IPS-18c (cell line): ENCODE measurements around the gene IFNK.

Source experiments
- H3K4me3 ChIP-seq: 2 replicates; pipeline ENCODE4 v1.7.0; 2013; ENCODE audit warnings: low read depth, mild to moderate bottlenecking, low read length, moderate library complexity; ENCODE audit not compliant: insufficient read depth
- H3K9me3 ChIP-seq: one replicate; pipeline ENCODE4 v1.6.1; 2013; ENCODE audit warnings: mild to moderate bottlenecking, low read length, moderate library complexity; ENCODE audit not compliant: control insufficient read depth, insufficient read depth

IFNK gene

DNA sequence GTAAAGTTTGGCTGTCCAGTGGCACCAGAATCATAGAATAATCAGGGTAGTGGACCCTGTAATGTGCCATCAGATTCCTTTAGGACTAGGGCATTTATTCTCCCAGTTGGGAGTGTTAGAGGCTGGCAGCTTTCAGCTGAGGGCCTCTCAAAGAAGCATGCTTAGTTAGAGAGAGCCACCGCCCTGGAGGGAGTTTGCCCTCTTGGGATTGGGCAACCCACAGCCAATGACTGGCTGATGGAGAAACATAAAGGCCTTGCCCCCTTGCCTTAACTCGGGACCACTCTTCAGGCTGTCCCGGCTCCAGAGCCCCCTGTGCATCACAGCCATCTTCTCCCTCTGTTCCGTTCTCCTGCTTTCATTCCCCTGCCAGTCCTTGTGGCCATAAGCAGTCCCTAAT is 20.5 kb upstream of the IFNK start:
- no peaks in the 10 kb centered on the region for H3K9me3 ChIP-seq

DNA sequence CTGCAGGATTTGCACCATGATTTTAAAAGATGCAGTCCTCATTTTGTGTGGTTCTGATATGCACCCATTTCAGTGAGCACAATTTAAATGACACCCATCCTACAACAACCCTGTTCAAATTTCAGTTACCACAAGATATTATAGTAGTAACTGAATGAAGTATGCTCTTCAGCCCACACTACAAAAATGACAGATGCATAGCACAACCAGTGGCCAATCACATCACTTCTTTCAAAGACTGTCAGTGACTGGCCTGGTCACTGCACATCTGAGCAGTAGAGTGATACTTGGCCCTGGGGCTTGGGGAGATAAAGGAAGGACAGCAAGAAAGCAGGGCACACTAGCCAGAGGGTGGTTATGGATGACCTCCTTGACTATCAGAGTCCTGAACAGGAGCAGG is 19.8 kb upstream of the IFNK start:
- Histone ChIP-seq H3K4me3 (no peak overlapping the region), H3K9me3 (no peaks in the 10 kb centered on the region)

More for the DNA sequence above, 20.5 kb upstream of the IFNK start:
- no peak overlapping the region for H3K4me3 ChIP-seq

GRCh38 chr9:27505744-27506161 is 18.3 kb upstream of the IFNK start:
- Histone ChIP-seq H3K4me3 (no peak overlapping the region), H3K9me3 (no peaks in the 10 kb centered on the region)

GRCh38 chr9:27506981-27507380 is 17.1 kb upstream of the IFNK start:
- H3K9me3 ChIP-seq: no peaks in the 10 kb centered on the region
- H3K4me3 ChIP-seq: no peak overlapping the region

DNA sequence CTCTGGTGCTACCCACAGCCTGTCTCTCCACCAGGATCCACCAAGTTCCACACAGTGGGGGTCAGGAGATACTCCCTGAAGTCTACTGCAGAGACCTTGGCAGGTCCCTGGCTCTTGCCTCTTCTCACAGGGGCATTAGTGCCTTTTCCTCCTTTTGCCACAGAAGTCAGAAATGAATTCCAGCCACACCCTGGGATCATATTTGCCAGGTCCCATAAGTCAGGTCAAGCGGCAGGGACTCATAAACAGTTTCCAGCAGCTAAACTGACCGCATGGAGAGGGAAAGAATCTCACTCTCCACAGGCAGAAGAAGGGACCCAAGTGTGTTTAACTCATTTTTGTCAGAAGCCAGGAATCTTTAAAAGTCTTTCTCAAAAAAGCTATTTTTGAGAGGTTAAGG is 13.3 kb upstream of the IFNK start:
- Histone ChIP-seq H3K9me3 (no peaks in the 10 kb centered on the region), H3K4me3 (no peak overlapping the region)

DNA sequence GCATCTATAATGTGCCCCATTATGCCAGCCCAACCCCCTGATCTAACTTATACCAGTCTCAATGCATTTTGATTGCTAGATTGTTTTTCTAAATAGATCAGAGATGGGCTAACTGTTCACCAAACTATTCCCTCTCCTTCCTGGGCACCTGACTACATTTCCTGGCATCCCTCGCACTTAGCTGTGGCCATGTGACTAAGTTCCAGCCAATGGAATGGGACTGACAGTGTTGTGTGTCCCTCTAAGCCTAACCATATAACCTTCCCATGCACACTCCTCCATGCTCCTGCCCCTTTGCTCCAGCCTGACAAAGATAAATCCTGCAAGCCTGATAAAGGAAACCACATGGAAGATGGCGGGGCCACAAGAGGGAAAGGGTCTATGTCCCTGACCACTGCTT is 12.3 kb upstream of the IFNK start:
- Histone ChIP-seq H3K4me3 (no peak overlapping the region), H3K9me3 (no peaks in the 10 kb centered on the region)

GRCh38 chr9:27514551-27514950 is 9.5 kb upstream of the IFNK start:
- no peak overlapping the region for H3K4me3 ChIP-seq
- H3K9me3 ChIP-seq: no peaks in the 10 kb centered on the region

GRCh38 chr9:27518006-27518405 is 6.1 kb upstream of the IFNK start:
- Histone ChIP-seq H3K4me3 (no peak overlapping the region), H3K9me3 (no peaks in the 10 kb centered on the region)

GRCh38 chr9:27518809-27519208 is 5.3 kb upstream of the IFNK start:
- Histone ChIP-seq H3K4me3 (no peak overlapping the region), H3K9me3 (no peaks in the 10 kb centered on the region)

DNA sequence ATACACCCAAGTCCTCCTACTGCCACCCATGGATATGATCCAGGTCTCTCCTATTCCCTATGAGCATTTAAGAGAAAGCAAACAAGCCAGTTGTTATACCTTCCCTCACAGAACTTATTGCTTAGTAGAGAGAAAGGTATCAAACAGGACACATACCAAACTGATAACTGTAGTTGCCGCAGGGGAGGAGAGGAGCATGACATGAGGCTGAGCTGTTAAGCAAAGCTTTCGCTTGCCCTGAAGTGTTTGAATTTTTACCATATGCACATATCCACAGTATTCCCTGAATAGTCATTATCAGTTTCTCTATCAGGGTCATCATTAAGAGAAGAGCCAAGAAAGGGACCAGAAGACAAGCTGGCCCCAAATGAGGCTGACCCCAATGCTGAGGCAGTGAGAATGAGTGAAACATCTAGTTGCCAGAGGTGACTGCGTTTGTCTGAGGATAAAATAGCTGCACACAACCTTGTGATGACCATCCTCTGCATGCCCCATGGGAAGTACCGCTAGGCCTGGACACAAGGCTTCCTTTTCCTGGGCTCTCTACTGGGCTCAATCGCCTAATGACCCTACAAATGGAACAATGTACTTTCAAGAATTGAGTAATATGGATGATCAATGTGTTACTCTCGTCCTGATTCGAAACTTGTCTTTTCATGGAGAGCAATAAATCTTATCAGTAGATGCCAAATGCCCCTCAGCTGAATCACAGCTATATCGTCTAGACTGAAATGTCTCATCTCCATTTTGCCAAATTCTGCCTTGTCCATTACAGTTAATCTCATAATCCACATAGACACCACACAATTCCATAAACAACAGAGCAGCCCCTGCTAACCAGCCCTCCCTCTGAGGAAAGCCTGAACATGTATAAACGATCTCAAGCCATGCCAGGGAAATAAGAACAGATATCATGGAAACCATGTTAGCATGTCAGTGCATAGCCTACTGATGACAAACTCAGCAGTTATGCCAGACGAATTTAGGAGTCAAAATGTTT is 4.3 kb upstream of the IFNK start:
- H3K9me3 ChIP-seq: no peaks in the 10 kb centered on the region
- H3K4me3 ChIP-seq: no peak overlapping the region

- no peaks in the 10 kb centered on the region for H3K9me3 ChIP-seq
- no peak overlapping the region for H3K4me3 ChIP-seq
Observed at GRCh38 chr9:27520986-27521385, 3.1 kb upstream of the IFNK start.

- Histone ChIP-seq H3K9me3 (no peaks in the 10 kb centered on the region), H3K4me3 (no peak overlapping the region)
Observed at GRCh38 chr9:27523141-27523540, 949 bp upstream of the IFNK start.

GRCh38 chr9:27527702-27528075 is 3.6 kb downstream of the IFNK start:
- H3K9me3 ChIP-seq: no peaks in the 10 kb centered on the region
- peak overlapping the region; percentile 86 for H3K4me3 ChIP-seq

DNA sequence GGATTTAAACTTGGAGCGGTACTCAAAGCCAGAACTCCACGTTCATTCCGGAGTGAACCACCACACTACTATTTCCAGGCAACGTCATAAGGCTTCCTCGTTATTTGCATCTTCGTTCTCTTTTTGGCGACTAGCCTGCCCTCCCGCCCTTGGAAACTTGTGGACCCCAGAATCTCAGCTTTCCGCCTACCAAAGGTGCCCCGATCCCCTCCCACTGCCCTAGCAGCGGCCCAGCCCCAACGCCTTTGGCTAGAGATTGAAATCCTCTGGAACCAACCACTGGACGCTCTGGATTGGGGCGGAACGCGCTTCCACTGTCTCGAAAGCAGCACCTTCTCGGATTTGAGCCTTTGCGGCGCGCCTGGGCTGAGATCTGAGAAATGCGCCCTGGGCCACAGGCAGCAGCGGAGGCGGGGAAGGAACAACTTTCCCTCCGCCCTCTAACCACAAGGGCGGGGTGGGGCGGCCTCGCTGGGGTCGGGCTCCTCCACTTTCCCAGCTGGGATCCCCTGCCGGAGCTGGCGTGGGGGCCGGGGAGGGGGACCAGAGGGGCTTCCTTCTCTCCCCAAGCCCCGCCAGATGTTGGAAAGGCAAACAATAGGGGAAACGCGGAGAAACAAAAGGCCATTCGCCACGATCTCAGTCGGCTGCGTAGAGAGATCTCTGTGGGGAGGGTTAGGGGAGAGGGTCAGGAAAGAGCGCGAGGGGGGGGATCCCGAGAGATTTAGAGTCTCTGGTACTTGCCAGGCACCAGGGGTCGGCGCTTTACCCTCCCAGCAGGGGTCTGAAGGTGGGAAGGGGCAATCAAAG is 4.2 kb downstream of the IFNK start:
- H3K4me3 ChIP-seq: peak overlapping the region; percentile 86
- no peaks in the 10 kb centered on the region for H3K9me3 ChIP-seq

DNA sequence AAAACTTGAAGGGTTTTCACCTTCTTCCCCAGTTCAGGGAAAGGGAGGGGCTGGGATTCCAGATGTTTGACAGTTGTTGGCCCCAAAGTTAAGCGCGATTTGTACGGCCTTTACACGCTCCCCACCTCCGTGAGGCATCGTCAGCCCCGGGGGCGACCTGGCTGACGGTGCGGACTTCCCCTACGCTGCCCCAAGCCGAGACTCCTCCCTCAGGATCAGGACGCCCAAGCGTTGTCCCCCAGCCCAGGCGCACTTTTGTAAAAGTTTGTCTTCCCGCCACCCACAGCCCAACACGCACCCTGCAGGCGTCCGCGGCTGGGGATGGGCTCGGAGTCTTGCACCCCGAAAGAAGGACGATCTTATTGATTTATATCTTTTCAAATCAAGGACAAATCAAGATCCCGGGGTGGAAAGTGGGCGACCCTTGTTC is 4.8 kb downstream of the IFNK start:
- H3K4me3 ChIP-seq: peak overlapping the region; percentile 86
- no peaks in the 10 kb centered on the region for H3K9me3 ChIP-seq

GRCh38 chr9:27529316-27530278 is 5.5 kb downstream of the IFNK start, which contains the start of gene MOB3B:
MOB3B (minus strand) TSS chr9:27529814; CDS start chr9:27455550, 74,264 bp downstream.
- no peaks in the 10 kb centered on the region for H3K9me3 ChIP-seq
- H3K4me3 ChIP-seq: peak within 1 kb of the TSS; percentile 86
